Activated CD4-positive, alpha-beta memory T cell treated with anti-CD3 and anti-CD28 coated beads, Interleukin-2, amount 10 ng/mL, durations not matched to agents 7 days and 5 days (primary cell): ENCODE results near the gene C19orf53. TPM values are rescaled to one million over a fixed set of nuclear protein-coding genes. Genes with fewer than 3 reads are reported as not detected.

Experiments used
- CTCF ChIA-PET: fragments of 350-600 bp; sonication (Branson Sonifier 250); formaldehyde crosslinking; loops from one replicate; lab custom pipeline; 2021; ENCODE audit warnings: antibody characterized with exemption, inconsistent platforms; lab: Charles Lee
- POLR2A ChIA-PET: fragments of 350-600 bp; sonication (Branson Sonifier 250); formaldehyde crosslinking; loops from one replicate; lab custom pipeline; 2021; ENCODE audit warnings: antibody characterized with exemption; lab: Charles Lee
- DNase-seq: peaks from one replicate; pipeline ENCODE4 v3.0.0-alpha.2; 2020
- H3K27ac Mint-ChIP-seq: one replicate; pipeline ENCODE4 v1.8.0; 2021; ENCODE audit warnings: mild to moderate bottlenecking, mixed read lengths
- H3K27me3 Mint-ChIP-seq: one replicate; pipeline ENCODE4 v1.8.0; 2021; ENCODE audit warnings: mixed read lengths
- H3K36me3 Mint-ChIP-seq: one replicate; pipeline ENCODE4 v1.8.0; 2021; ENCODE audit warnings: low read depth, mixed read lengths
- H3K4me1 Mint-ChIP-seq: one replicate; pipeline ENCODE4 v1.8.0; 2021; ENCODE audit warnings: mixed read lengths
- H3K4me3 Mint-ChIP-seq: one replicate; pipeline ENCODE4 v1.8.0; 2021; ENCODE audit warnings: mild to moderate bottlenecking, mixed read lengths
- H3K9me3 Mint-ChIP-seq: one replicate; pipeline ENCODE4 v1.8.0; 2021; ENCODE audit warnings: mixed read lengths
- total RNA-seq, 2 experiments: library from RNA; stranded (reverse); gene quantifications; one replicate each; pipeline ENCODE4 v1.2.3, GENCODE V29; 2021

Gene C19orf53
- 10 to 100 TPM; 79.4 to 83.7 TPM for total RNA-seq

GRCh38 chr19:13774217-13775191 is at the start of gene C19orf53:
C19orf53 (plus strand) TSS chr19:13774456; CDS start chr19:13774478, 22 bp downstream.
- DNase-seq: peak; percentile 91
- H3K27me3 Mint-ChIP-seq: no peaks in the 10 kb centered on the region
- peak within 1 kb of the TSS; percentile 84 for H3K27ac Mint-ChIP-seq
- ChIA-PET CTCF (interaction anchor here (0.5 to 3.7 kb wide), 14 partner anchors 9 to 348 kb away, joined by 3 to 18 read pairs (median 4); partner anchors contain the start of genes MISP3 and MRI1), POLR2A (interaction anchor here (0.9 to 4.3 kb wide), 15 partner anchors 10 to 607 kb away, joined by 3 to 35 read pairs (median 9); partner anchors contain the start of genes ADGRE5, IL27RA, MRI1 and ZSWIM4)
- peaks cover 37% of the 10 kb centered on the region for H3K36me3 Mint-ChIP-seq
- peak within 1 kb of the TSS; percentile 97 for H3K4me3 Mint-ChIP-seq
- H3K9me3 Mint-ChIP-seq: no peaks in the 10 kb centered on the region
- peaks cover 23% of the 10 kb centered on the region for H3K4me1 Mint-ChIP-seq

- Mint-ChIP-seq H3K36me3 (no peaks in the 10 kb centered on the region), H3K9me3 (no peaks in the 10 kb centered on the region), H3K4me3 (no peak overlapping the region), H3K4me1 (peaks cover 19% of the 10 kb centered on the region), H3K27me3 (peaks cover 7% of the 10 kb centered on the region), H3K27ac (no peak overlapping the region)
- ChIA-PET CTCF (interaction anchor here (0.8 to 1.0 kb wide), 2 partner anchors 13 to 463 kb away, joined by 3 read pairs; no protein-coding TSS in a partner anchor), POLR2A (no interaction called here)
- DNase-seq: no peak
Observed at GRCh38 chr19:13726323-13726722, 47.9 kb upstream of the C19orf53 start.

GRCh38 chr19:13727798-13728197 is 46.5 kb upstream of the C19orf53 start:
- ChIA-PET CTCF (interaction anchor here (0.6 kb wide), 1 partner anchor 134 kb away, joined by 3 read pairs; no protein-coding TSS in a partner anchor), POLR2A (no interaction called here)

GRCh38 chr19:13729859-13730258 is 44.4 kb upstream of the C19orf53 start:
- no peaks in the 10 kb centered on the region for H3K36me3 Mint-ChIP-seq
- peak overlapping the region; percentile 92 for H3K27ac Mint-ChIP-seq
- H3K4me3 Mint-ChIP-seq: no peak overlapping the region
- no peaks in the 10 kb centered on the region for H3K9me3 Mint-ChIP-seq
- ChIA-PET POLR2A (interaction anchor here (1.4 kb wide), 1 partner anchor 18 kb away, joined by 4 read pairs; a partner anchor contains a TSS), CTCF (interaction anchor here (0.7 to 3.0 kb wide), 3 partner anchors 9 to 844 kb away, joined by 3 to 12 read pairs (median 4); no protein-coding TSS in a partner anchor)
- peaks cover 24% of the 10 kb centered on the region for H3K4me1 Mint-ChIP-seq
- peaks cover 1% of the 10 kb centered on the region for H3K27me3 Mint-ChIP-seq
- no peak for DNase-seq

More at GRCh38 chr19:13727798-13728197, 46.5 kb upstream of the C19orf53 start:
- Mint-ChIP-seq H3K27ac (no peak overlapping the region), H3K4me3 (no peak overlapping the region), H3K27me3 (peaks cover 7% of the 10 kb centered on the region), H3K36me3 (no peaks in the 10 kb centered on the region), H3K4me1 (peaks cover 24% of the 10 kb centered on the region), H3K9me3 (no peaks in the 10 kb centered on the region)
- DNase-seq: no peak

- no peaks in the 10 kb centered on the region for H3K27me3 Mint-ChIP-seq
- CTCF ChIA-PET: interaction anchor here (0.6 to 3.0 kb wide), 15 partner anchors 11 to 1053 kb away, joined by 3 to 12 read pairs (median 3); partner anchors contain the start of gene C19orf53
- no peaks in the 10 kb centered on the region for H3K36me3 Mint-ChIP-seq
- peaks cover 24% of the 10 kb centered on the region for H3K4me1 Mint-ChIP-seq
- POLR2A ChIA-PET: interaction anchor here (0.5 to 1.5 kb wide), 11 partner anchors 10 to 812 kb away, joined by 3 to 20 read pairs (median 3); partner anchors contain the start of genes SYCE2 and ZSWIM4
- no peaks in the 10 kb centered on the region for H3K9me3 Mint-ChIP-seq
- peak overlapping the region; percentile 80 for H3K4me3 Mint-ChIP-seq
- peak overlapping the region; percentile 92 for H3K27ac Mint-ChIP-seq
- DNase-seq: peak; percentile 95
Observed at GRCh38 chr19:13731147-13731964, 42.9 kb upstream of the C19orf53 start.

GRCh38 chr19:13732337-13732736 is 41.9 kb upstream of the C19orf53 start:
- no peak for DNase-seq
- ChIA-PET POLR2A (interaction anchor here (1.0 to 1.5 kb wide), 3 partner anchors 16 to 116 kb away, joined by 3 to 20 read pairs (median 4); a partner anchor contains a TSS), CTCF (interaction anchor here (0.8 to 3.0 kb wide), 9 partner anchors 12 to 754 kb away, joined by 3 to 12 read pairs (median 3); partner anchors contain the start of gene C19orf53)
- Mint-ChIP-seq H3K36me3 (no peaks in the 10 kb centered on the region), H3K4me3 (peak overlapping the region; percentile 80), H3K4me1 (peaks cover 24% of the 10 kb centered on the region), H3K27me3 (no peaks in the 10 kb centered on the region), H3K9me3 (no peaks in the 10 kb centered on the region), H3K27ac (no peak overlapping the region)

- ChIA-PET POLR2A (interaction anchor here (0.8 kb wide), 1 partner anchor 10 kb away, joined by 3 read pairs; no protein-coding TSS in a partner anchor), CTCF (no interaction called here)
- DNase-seq: no peak
- Mint-ChIP-seq H3K9me3 (no peaks in the 10 kb centered on the region), H3K4me3 (no peak overlapping the region), H3K4me1 (peaks cover 20% of the 10 kb centered on the region), H3K27ac (no peak overlapping the region), H3K36me3 (no peaks in the 10 kb centered on the region), H3K27me3 (no peaks in the 10 kb centered on the region)
Observed at GRCh38 chr19:13734751-13735150, 39.5 kb upstream of the C19orf53 start.

- H3K4me3 Mint-ChIP-seq: no peak overlapping the region
- no peaks in the 10 kb centered on the region for H3K4me1 Mint-ChIP-seq
- no peak overlapping the region for H3K27ac Mint-ChIP-seq
- H3K27me3 Mint-ChIP-seq: no peaks in the 10 kb centered on the region
- POLR2A ChIA-PET: no interaction called here
- H3K9me3 Mint-ChIP-seq: no peaks in the 10 kb centered on the region
- CTCF ChIA-PET: interaction anchor here (1.3 kb wide), 1 partner anchor 17 kb away, joined by 3 read pairs; no protein-coding TSS in a partner anchor
- H3K36me3 Mint-ChIP-seq: no peaks in the 10 kb centered on the region
- no peak for DNase-seq
Observed at GRCh38 chr19:13738073-13738472, 36.2 kb upstream of the C19orf53 start.

GRCh38 chr19:13741893-13742292 is 32.4 kb upstream of the C19orf53 start:
- no peak overlapping the region for H3K27ac Mint-ChIP-seq
- DNase-seq: no peak
- H3K4me1 Mint-ChIP-seq: peaks cover 2% of the 10 kb centered on the region
- ChIA-PET CTCF (interaction anchor here (0.6 kb wide), 1 partner anchor 66 kb away, joined by 3 read pairs; no protein-coding TSS in a partner anchor), POLR2A (interaction anchor here (1.0 kb wide), 1 partner anchor 10 kb away, joined by 3 read pairs; no protein-coding TSS in a partner anchor)
- H3K36me3 Mint-ChIP-seq: no peaks in the 10 kb centered on the region
- H3K27me3 Mint-ChIP-seq: no peaks in the 10 kb centered on the region
- no peaks in the 10 kb centered on the region for H3K9me3 Mint-ChIP-seq
- no peak overlapping the region for H3K4me3 Mint-ChIP-seq

- Mint-ChIP-seq H3K36me3 (no peaks in the 10 kb centered on the region), H3K4me3 (no peak overlapping the region), H3K9me3 (no peaks in the 10 kb centered on the region), H3K27me3 (no peaks in the 10 kb centered on the region), H3K4me1 (peaks cover 8% of the 10 kb centered on the region), H3K27ac (no peak overlapping the region)
- no peak for DNase-seq
- ChIA-PET CTCF (no interaction called here), POLR2A (no interaction called here)
Observed at GRCh38 chr19:13742756-13743155, 31.5 kb upstream of the C19orf53 start.

GRCh38 chr19:13744174-13744573 is 30.1 kb upstream of the C19orf53 start:
- Mint-ChIP-seq H3K36me3 (no peaks in the 10 kb centered on the region), H3K4me1 (peaks cover 19% of the 10 kb centered on the region), H3K27me3 (no peaks in the 10 kb centered on the region), H3K27ac (no peak overlapping the region), H3K4me3 (no peak overlapping the region), H3K9me3 (no peaks in the 10 kb centered on the region)
- no peak for DNase-seq
- POLR2A ChIA-PET: interaction anchor here (0.7 to 1.1 kb wide), 3 partner anchors 9 to 13 kb away, joined by 3 read pairs; no protein-coding TSS in a partner anchor
- CTCF ChIA-PET: no interaction called here
